Non-pigmented ciliary epithelial cell (primary cell): Measurements from ENCODE around the gene MED23.

ENCODE experiments used
- DNase-seq: peaks from one replicate; pipeline ENCODE4 v3.0.0-alpha.2; 2010; ENCODE audit warnings: low read depth

MED23 gene

GRCh38 chr6:131627724-131628682 is at the start of gene MED23:
TSS of gene MED23 (minus strand) at chr6:131628242. CDS start at chr6:131628049, 193 bp downstream.
- peak; percentile 69 for DNase-seq

GRCh38 chr6:131673184-131673583 is 45.1 kb upstream of the MED23 start:
- DNase-seq, result no peak

GRCh38 chr6:131669891-131670290 is 41.8 kb upstream of the MED23 start:
- no peak for DNase-seq

- DNase-seq, result no peak
Measured at GRCh38 chr6:131663578-131664165, 35.6 kb upstream of the MED23 start.

GRCh38 chr6:131660195-131660594 is 32.2 kb upstream of the MED23 start:
- DNase-seq, result no peak

- no peak for DNase-seq
Measured at GRCh38 chr6:131658287-131658686, 30.2 kb upstream of the MED23 start.

- peak; percentile 58 for DNase-seq
Measured at GRCh38 chr6:131657630-131658111, 29.6 kb upstream of the MED23 start.

- no peak for DNase-seq
Measured at GRCh38 chr6:131657222-131657621, 29.2 kb upstream of the MED23 start.

- DNase-seq, result no peak
Measured at GRCh38 chr6:131656667-131657066, 28.6 kb upstream of the MED23 start.

GRCh38 chr6:131655951-131656350 is 27.9 kb upstream of the MED23 start:
- DNase-seq, result no peak

- no peak for DNase-seq
Measured at GRCh38 chr6:131655387-131655786, 27.3 kb upstream of the MED23 start.

GRCh38 chr6:131654326-131654725 is 26.3 kb upstream of the MED23 start:
- DNase-seq, result no peak

- DNase-seq, result no peak
Measured at GRCh38 chr6:131652472-131652871, 24.4 kb upstream of the MED23 start.

- no peak for DNase-seq
Measured at GRCh38 chr6:131651782-131652181, 23.7 kb upstream of the MED23 start.

GRCh38 chr6:131646249-131646670 is 18.2 kb upstream of the MED23 start:
- DNase-seq, result no peak

- no peak for DNase-seq
Measured at GRCh38 chr6:131645846-131646245, 17.8 kb upstream of the MED23 start.

- DNase-seq, result no peak
Measured at GRCh38 chr6:131644921-131645320, 16.9 kb upstream of the MED23 start.

GRCh38 chr6:131643855-131644460 is 15.9 kb upstream of the MED23 start:
- no peak for DNase-seq

GRCh38 chr6:131642987-131643611 is 15.1 kb upstream of the MED23 start:
- no peak for DNase-seq

GRCh38 chr6:131642565-131642964 is 14.5 kb upstream of the MED23 start:
- DNase-seq, result no peak

- no peak for DNase-seq
Measured at GRCh38 chr6:131641554-131641953, 13.5 kb upstream of the MED23 start.

GRCh38 chr6:131640576-131640975 is 12.5 kb upstream of the MED23 start:
- no peak for DNase-seq
